CD4-positive, alpha-beta T cell treated with Interleukin-17A for 1 hour (primary cell): ENCODE data around the gene GJB4.
A peak's percentile ranks its signal among the peaks of the same experiment; 100 is the strongest.

Source experiments
- DNase-seq: peaks from one replicate; pipeline ENCODE4 v3.0.0-alpha.2; 2020

Gene GJB4

DNA sequence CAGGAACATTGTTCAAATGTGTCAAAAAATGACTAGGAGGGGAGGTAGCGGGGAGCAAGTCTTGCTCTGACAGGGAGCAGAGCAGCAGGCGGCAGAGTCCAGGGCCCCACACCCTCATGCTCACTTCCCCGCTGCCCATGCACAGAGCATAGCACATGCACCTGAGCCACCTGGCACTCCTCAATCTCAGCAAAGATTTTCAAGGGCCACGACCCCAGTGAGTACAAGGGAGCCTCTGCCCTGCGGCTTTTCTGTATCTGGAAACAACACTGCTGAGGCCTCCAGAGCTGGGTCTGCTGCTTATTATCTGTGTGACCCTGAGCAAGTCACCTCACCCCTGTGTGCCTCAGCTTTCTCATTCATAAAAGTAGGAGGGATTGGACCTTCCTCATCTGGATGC is 20.4 kb downstream of the GJB4 start:
- DNase-seq = no peak

DNA sequence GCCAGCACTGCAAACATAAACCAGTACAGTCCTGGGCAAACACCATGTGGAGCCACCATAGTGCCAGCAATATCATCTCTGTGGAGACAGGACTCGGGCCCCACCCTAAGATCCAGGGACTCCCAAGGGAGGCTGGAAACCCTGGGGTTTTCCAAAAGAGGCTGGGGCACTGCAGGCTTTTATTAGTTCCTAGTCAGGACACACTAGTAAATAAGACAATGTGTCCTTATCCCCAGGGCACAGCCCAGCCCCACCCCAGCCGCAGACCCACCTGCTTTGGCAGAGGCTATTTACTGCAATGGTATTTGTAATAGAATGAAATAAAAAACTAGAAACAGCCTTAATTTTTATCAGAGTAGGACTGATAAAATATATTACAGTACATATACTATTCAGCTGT is 21.0 kb downstream of the GJB4 start:
- DNase-seq = no peak

DNA sequence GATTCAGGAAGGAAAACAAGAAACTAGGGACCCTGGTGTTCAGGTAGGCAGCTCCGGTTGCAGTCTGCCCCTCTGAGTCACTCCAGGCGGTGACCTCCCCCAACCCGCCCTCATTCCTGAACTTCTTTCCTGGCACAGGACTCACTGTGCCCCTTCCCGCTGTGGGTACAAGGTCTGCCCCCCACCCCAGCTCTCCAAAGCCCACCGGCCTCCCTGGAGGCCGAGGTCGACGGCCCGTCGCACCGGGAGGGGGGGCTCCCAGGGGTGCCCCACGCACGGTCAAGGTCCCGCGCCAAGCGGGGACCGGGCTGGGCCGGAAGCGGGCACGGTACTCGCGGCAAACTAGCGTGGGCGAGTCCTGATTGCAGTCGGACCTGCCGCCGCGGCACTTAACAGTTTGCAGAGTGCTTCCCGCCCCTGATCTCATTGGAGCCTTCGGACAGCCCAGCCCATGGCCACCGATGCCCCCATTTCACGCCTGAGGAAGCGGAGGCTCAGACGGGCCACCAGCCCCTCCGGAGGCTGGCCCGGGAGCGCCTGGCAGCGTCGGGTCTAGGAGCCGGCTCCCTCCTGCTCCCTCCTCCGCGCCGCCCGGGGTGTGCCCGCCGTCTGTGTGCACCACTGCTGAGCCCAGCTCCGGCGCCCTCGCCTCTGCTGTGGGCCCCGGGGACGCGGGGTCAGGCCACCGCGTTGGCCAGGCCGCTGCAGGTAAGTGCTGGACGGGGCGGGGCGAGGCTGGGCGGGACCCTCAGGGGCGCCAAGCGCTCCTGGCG is 21.7 kb downstream of the GJB4 start, which contains the start of gene GJB3:
Gene GJB3 (plus strand): TSS at position 144 of the 773 bp plus-strand sequence. CDS start 3,549 bp downstream, outside the sequence.
- DNase-seq = no peak

DNA sequence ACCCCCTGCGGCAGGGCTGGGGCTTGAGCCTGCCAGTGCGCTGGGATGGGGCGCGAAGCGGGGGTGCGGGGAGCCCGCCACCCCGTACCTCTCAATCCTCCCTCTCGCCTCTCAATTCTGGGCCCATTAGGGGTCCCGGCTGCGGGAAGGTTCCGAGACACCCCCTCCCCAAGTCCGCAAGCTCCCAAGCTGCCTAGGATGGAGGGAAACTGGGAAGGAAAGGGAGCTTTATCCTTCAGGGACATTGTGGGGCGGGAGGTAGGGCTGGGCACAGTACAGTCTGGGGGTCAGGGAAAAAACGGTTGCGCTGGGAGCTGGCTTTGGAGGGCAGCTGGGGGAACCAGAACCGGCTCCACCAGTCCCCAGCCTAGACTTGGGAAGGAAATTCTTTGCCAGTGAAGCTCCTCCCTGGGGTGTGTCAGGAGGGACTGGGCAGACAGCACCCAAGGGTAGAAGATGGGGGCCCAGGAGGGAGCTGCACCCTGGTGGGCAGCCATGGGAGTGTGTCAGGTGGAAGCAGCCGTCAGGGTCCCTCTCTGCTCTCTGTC is 22.4 kb downstream of the GJB4 start:
- no peak for DNase-seq

DNA sequence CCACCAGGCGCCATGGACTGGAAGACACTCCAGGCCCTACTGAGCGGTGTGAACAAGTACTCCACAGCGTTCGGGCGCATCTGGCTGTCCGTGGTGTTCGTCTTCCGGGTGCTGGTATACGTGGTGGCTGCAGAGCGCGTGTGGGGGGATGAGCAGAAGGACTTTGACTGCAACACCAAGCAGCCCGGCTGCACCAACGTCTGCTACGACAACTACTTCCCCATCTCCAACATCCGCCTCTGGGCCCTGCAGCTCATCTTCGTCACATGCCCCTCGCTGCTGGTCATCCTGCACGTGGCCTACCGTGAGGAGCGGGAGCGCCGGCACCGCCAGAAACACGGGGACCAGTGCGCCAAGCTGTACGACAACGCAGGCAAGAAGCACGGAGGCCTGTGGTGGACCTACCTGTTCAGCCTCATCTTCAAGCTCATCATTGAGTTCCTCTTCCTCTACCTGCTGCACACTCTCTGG is 25.2 kb downstream of the GJB4 start:
- no peak for DNase-seq

DNA sequence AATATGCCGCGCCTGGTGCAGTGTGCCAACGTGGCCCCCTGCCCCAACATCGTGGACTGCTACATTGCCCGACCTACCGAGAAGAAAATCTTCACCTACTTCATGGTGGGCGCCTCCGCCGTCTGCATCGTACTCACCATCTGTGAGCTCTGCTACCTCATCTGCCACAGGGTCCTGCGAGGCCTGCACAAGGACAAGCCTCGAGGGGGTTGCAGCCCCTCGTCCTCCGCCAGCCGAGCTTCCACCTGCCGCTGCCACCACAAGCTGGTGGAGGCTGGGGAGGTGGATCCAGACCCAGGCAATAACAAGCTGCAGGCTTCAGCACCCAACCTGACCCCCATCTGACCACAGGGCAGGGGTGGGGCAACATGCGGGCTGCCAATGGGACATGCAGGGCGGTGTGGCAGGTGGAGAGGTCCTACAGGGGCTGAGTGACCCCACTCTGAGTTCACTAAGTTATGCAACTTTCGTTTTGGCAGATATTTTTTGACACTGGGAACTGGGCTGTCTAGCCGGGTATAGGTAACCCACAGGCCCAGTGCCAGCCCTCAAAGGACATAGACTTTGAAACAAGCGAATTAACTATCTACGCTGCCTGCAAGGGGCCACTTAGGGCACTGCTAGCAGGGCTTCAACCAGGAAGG is 25.8 kb downstream of the GJB4 start:
- DNase-seq = no peak

DNA sequence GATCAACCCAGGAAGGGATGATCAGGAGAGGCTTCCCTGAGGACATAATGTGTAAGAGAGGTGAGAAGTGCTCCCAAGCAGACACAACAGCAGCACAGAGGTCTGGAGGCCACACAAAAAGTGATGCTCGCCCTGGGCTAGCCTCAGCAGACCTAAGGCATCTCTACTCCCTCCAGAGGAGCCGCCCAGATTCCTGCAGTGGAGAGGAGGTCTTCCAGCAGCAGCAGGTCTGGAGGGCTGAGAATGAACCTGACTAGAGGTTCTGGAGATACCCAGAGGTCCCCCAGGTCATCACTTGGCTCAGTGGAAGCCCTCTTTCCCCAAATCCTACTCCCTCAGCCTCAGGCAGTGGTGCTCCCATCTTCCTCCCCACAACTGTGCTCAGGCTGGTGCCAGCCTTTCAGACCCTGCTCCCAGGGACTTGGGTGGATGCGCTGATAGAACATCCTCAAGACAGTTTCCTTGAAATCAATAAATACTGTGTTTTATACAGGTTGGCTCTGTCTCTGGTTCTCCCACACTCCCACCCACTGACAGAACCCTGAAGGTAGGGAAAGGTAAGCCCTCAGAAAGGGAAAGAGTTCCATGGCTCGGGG is 26.4 kb downstream of the GJB4 start:
- no peak for DNase-seq

DNA sequence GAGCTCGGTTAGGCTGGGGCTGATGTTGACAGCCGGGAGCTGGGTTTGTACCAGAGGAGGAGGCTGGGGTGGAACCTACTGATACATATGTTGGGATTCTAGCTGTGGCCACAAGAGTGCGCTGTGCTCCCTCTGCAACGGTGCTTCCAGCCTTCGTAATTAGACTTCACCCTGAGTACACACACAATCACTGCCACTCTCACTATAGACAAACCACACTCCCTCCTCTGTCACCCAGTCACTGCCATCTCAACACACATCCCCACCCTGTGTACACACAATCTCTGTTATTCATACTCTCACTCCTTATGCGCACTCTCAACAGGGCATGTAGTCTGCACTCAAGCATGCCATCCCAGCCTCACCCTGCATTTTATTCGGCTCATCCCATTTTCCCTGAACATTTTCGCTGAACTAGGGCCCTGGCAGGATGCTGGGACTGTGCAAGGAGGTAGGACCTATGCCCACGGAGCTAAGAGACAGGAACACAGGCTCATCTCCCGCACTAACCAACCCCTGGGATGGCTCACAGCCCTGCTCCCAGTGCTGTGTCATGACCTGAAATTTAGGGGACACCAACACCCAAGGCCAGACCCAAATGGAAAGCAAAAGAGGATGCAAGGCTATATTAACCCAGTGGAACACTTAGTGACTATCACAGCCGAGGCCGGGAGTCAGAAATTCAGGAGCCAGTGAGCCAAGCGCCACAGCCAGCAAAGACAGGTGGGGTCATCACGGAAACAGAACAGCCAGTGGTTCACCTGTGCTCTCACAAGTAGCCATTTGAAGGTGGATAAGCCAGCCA is 27.2 kb downstream of the GJB4 start:
- DNase-seq = peak; percentile 66

DNA sequence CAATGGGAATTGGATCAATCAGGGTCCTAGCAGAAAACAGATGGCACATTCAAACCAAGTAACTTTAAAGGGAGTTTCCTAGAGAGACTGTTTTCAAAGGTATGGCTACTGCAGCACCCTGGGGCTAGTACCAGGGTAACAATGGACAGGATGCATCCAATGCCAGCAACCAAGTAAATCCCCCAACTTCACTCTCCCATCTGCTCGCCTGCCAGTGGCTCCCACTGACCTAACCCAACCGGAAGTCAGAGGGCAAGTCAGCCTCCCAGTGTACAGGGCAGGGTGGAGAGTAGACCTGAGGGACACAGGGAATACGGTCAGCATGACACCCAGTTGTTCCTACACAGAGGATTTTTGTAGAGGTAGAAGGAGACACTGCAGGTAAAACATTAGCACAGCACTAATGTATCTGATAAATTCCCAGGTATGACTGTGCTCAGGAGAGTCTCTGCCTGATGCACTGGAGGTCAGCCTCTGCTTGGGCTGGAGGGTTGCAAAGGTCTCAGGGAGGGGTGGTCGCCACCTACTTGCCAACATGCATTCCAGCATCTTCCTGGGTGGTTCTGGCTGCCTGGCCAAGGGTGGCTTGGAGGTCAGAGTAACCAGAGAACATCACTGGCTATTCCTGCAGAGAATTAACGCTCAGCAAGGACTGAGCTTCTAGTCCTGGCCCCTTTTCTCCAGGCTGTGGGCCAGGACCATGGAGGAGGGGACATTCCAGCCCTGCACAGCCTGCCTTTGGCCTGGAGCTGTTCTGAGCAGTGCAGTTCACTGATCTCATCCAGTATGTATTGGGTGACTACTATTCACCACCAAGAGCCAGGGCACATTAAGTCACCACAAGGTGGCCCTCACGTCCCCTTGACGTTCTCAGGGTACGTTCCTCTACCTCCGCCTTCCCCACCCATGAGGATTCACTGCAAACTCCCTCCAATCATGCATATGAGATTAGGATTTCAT is 28.2 kb downstream of the GJB4 start:
- no peak for DNase-seq

DNA sequence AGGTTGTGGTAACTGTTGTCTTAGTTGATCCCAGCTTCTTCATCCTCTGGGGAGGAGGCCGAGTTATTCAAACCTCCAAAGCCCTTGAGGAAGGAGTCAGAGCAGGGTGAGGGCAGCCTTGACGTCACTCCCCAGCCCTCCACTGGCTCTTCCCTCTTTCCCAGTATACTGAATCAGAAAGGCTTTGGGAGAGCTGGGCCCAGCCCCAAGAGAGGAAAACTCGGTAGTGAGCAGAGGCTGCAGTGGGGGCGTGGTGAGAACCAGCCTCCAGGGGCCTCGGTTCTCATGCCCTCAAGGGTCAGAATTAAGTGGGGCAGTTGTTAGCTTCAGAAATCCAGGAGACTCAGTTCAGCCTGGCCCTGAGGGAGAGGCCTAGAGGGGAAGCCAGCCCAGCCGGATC is 31.4 kb downstream of the GJB4 start:
- DNase-seq = no peak

DNA sequence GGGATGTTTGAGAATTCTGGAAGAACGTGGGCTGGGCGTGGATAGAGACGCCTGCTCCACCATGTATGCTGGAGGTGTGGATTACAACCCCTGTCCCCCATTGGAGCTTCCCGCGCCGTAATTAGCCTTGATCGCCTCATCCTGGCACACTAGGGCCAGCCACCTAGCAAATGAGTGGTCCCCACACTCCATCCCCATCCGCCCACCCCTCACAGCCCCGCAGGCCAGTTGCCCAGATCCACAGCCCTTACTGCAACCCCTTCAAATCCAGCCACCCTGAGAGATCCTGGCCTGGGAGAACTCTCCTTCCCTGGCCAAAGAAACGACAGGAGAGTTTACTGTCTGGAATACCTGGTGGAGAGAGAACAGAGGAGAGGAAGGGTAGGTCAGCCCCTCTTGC is 32.9 kb downstream of the GJB4 start:
- no peak for DNase-seq

DNA sequence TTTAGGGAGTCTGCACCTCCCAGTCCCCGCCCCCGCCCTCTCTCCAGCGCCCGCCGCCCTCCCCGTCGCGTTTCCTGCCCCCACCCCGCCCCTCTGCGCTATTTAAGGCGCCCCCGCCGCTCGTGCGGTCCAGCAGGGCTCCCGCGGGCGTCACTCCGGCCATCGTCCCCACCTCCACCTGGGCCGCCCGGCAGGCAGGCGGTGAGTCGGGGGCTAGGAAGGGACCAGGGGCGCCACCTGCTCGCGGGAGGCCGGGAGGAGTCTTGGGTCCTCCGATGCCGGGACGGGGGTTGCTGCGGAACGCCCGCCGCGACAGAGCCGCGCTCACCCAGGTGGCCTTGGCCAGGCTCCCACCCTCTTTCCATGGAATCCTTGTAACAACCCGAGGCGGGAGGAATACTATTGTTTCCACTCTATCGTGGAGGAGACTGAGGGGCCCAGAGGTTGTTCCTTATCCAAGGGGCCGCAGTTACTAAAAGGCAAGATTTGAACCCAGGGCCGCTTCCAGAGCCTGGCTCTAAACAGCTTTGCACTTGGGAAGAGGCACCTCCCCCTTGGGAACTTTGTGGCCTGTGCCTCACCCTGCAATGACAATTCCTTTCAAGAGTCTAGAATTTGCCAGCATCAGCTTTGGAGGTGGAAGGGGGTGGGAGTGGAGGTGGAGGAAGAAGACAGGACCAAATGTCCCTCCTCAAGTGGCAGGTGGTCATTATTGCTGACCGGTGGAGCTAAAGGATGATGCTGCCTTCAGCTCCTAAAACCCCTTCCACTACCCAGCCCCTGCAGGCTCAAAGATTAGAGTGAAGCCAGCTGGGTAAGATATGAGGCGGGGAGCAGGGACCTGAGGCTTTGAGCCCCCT is 33.6 kb downstream of the GJB4 start, which contains the start of gene GJA4:
Gene GJA4 (plus strand): TSS at position 132 of the 860 bp plus-strand sequence. CDS start 1,215 bp downstream, outside the sequence.
- DNase-seq = no peak

DNA sequence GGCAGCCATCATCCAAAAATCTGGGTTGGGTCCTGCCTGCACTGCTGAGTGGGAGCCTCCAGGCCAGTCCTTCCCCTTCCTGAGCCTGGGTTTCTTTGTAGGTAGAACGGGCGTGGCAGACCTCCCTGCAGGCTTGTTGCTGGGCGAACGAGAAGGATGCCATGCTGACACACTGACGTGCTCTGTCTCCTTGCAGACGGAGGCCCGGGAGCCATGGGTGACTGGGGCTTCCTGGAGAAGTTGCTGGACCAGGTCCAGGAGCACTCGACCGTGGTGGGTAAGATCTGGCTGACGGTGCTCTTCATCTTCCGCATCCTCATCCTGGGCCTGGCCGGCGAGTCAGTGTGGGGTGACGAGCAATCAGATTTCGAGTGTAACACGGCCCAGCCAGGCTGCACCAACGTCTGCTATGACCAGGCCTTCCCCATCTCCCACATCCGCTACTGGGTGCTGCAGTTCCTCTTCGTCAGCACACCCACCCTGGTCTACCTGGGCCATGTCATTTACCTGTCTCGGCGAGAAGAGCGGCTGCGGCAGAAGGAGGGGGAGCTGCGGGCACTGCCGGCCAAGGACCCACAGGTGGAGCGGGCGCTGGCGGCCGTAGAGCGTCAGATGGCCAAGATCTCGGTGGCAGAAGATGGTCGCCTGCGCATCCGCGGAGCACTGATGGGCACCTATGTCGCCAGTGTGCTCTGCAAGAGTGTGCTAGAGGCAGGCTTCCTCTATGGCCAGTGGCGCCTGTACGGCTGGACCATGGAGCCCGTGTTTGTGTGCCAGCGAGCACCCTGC is 34.7 kb downstream of the GJB4 start:
- DNase-seq = no peak

DNA sequence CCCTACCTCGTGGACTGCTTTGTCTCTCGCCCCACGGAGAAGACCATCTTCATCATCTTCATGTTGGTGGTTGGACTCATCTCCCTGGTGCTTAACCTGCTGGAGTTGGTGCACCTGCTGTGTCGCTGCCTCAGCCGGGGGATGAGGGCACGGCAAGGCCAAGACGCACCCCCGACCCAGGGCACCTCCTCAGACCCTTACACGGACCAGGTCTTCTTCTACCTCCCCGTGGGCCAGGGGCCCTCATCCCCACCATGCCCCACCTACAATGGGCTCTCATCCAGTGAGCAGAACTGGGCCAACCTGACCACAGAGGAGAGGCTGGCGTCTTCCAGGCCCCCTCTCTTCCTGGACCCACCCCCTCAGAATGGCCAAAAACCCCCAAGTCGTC is 35.2 kb downstream of the GJB4 start:
- DNase-seq = no peak

DNA sequence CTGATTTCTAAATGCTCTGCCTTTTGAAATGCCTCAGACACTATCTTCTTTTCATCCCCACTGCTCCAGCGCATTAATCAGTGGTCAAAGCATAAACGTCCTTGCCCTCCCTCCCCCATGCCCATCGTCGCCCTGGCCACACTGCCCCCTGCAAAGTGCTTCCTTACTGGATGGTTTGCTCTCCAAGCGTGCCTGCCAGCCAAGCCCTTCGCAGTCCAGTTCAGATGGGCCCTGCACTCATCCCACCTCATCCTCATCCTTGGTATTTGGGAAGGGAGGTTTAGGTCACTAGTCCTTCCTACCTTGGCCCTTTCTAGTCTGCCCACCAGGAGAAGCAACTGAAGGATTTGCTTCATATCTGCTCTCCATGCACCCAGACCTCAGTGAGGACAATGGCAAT is 36.4 kb downstream of the GJB4 start:
- DNase-seq = no peak

DNA sequence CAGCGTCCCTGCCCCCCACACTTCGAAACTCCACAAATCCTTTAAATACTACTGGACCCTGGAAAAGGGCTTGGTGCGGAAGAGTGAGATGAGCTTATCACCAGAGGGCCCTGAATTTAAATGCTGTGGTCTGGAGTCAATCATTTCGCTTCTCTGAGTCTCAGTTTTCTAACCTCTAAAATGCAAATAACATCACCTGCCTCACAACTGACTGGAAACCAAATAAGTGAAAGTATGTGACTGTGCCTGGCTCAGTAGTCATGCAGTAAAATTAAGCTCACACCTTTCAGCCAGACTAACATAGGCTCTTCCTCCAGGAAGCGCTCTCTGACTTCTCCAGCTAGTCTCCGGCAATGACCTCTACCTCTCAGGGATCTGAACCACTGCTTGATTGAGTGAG is 37.5 kb downstream of the GJB4 start:
- no peak for DNase-seq

DNA sequence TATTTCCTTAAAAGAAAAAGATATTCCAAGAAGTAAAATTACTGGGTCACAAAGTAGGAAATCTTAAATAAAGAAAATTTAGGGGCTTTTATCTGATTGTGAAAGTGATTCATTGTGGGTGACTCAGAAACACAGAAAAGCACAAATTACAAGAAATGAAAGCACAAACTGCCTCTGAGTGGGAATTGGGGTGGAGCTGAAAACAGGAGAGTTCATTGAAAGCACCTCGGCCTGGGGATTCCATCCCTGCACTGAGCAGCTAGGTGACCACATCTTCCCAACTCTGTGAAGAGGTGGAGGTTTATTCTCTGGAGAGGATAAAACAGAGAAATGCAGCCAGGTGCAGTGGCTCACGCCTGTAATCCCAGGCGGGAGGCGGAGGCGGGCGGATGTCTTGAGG is 40.7 kb downstream of the GJB4 start:
- no peak for DNase-seq

DNA sequence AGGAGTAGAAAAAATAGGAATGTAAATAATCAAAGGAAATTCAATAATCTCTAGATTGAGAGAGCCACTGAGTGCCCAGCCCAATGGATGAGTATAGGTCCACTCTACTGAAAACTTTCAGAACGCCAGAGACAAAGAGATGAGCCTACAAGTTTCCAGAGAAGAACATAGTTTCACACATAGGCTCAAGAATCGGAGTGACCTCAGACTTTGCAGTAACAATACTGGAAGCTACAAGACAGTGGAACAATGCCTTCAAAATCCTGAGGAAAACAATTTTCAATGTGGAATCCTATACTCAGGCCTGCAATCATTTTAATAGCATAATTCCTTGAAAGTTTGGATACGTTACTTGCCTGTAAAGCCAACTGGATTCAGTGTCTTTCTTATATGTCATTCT is 44.2 kb downstream of the GJB4 start:
- DNase-seq = no peak

DNA sequence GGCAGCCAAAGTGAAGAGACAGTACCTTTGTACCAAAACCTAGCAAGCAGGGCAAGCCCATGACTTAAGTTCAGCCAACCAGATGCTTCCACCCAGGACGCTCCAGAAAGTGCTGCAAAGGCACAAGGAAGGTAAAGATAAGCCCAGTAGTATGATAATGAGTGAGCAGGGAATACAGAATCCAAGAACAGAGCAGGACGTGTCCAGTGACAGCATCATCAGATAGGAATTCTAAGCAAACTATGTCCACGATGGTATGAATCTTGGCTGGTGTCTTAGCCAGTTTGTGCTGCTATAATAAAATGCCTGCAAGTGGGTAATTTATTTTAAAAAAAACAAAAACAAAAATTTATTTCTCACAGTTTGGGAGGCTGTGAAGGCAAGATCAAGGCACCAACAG is 46.9 kb downstream of the GJB4 start:
- DNase-seq = no peak
